Measurements from ENCODE around the gene EFEMP2.
"Not testable (repeated sequence)": the region's sequence is repeated elsewhere in the genome, so short reads cannot be mapped to it uniquely, and the experiment has no call there.

Gene EFEMP2

GRCh38 chr11:65850217-65851082, 22.1 kb downstream of the EFEMP2 start:
- in situ Hi-C loops (cut with HindIII; ENCODE audit: low pct_unique_long_range_greater_than_20kb, low sequenced_read_pairs) = no loop called here
- DNase-seq (ENCODE audit: low read depth in 1 of 2, low spot score in 1 of 2) = no peak
- no peak for TF ChIP-seq JUND (IDR thresholded peaks at IDR 0.05; ENCODE audit: low read depth)

DNA sequence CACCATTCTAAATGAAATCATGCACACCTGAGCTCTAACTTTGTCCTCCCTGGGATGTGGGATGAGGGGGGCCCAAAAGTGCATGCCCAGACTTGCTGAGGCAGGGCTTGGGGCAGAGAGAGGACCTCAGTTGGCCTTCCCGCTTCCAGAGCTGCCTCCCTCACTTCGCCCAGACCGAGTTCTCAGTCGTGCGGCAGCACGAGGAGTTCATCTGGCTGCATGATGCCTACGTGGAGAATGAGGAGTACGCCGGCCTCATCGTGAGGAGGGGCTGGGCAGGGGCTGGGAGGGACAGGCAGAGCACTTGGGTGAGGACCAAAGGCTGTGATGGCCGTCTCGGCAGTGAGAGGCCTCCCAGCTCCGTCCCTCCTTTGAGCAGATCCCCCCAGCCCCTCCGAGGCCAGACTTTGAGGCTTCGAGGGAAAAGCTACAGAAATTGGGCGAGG, 22.8 kb downstream of the EFEMP2 start:
- in situ Hi-C loops (cut with HindIII; ENCODE audit: low pct_unique_long_range_greater_than_20kb, low sequenced_read_pairs) = no loop called here
- TF ChIP-seq JUND (IDR thresholded peaks at IDR 0.05; ENCODE audit: low read depth) = no peak
- DNase-seq (ENCODE audit: low read depth in 1 of 2, low spot score in 1 of 2) = no peak

- in situ Hi-C loops (cut with HindIII; ENCODE audit: low pct_unique_long_range_greater_than_20kb, low sequenced_read_pairs) = no loop called here
- DNase-seq (ENCODE audit: low read depth in 1 of 2, low spot score in 1 of 2) = no peak
- TF ChIP-seq JUND (IDR thresholded peaks at IDR 0.05; ENCODE audit: low read depth) = no peak
Observed at GRCh38 chr11:65849366-65849765, 23.2 kb downstream of the EFEMP2 start.

- DNase-seq (ENCODE audit: low read depth in 1 of 2, low spot score in 1 of 2); in situ Hi-C loops (cut with HindIII; ENCODE audit: low pct_unique_long_range_greater_than_20kb, low sequenced_read_pairs): not testable (repeated sequence)
Observed at GRCh38 chr11:65848693-65849092, 23.9 kb downstream of the EFEMP2 start.

GRCh38 chr11:65847746-65848145, 24.9 kb downstream of the EFEMP2 start:
- no peak for DNase-seq (ENCODE audit: low read depth in 1 of 2, low spot score in 1 of 2)
- in situ Hi-C loops (cut with HindIII; ENCODE audit: low pct_unique_long_range_greater_than_20kb, low sequenced_read_pairs) = no loop called here
- TF ChIP-seq JUND (IDR thresholded peaks at IDR 0.05; ENCODE audit: low read depth) = no peak

GRCh38 chr11:65844231-65844872, 28.2 kb downstream of the EFEMP2 start:
- in situ Hi-C loops (cut with HindIII; ENCODE audit: low pct_unique_long_range_greater_than_20kb, low sequenced_read_pairs) = no loop called here
- DNase-seq (ENCODE audit: low read depth in 1 of 2, low spot score in 1 of 2) = no peak
- TF ChIP-seq JUND (IDR thresholded peaks at IDR 0.05; ENCODE audit: low read depth) = no peak

GRCh38 chr11:65843811-65844210, 28.8 kb downstream of the EFEMP2 start:
- TF ChIP-seq JUND (IDR thresholded peaks at IDR 0.05; ENCODE audit: low read depth) = no peak
- in situ Hi-C loops (cut with HindIII; ENCODE audit: low pct_unique_long_range_greater_than_20kb, low sequenced_read_pairs) = no loop called here
- peak in 1 of 2 experiments; percentile 58 for DNase-seq (ENCODE audit: low read depth in 1 of 2, low spot score in 1 of 2)

GRCh38 chr11:65842144-65842543, 30.5 kb downstream of the EFEMP2 start:
- TF ChIP-seq JUND (IDR thresholded peaks at IDR 0.05; ENCODE audit: low read depth) = no peak
- in situ Hi-C loops (cut with HindIII; ENCODE audit: low pct_unique_long_range_greater_than_20kb, low sequenced_read_pairs) = no loop called here
- peak in 1 of 2 experiments; percentile 24 for DNase-seq (ENCODE audit: low read depth in 1 of 2, low spot score in 1 of 2)

GRCh38 chr11:65834202-65834601, 38.4 kb downstream of the EFEMP2 start:
- no peak for TF ChIP-seq JUND (IDR thresholded peaks at IDR 0.05; ENCODE audit: low read depth)
- in situ Hi-C loops (cut with HindIII; ENCODE audit: low pct_unique_long_range_greater_than_20kb, low sequenced_read_pairs) = no loop called here
- no peak for DNase-seq (ENCODE audit: low read depth in 1 of 2, low spot score in 1 of 2)

GRCh38 chr11:65833297-65834030, 39.1 kb downstream of the EFEMP2 start, which contains the start of gene SNX32:
Gene SNX32, plus strand, starts transcription at chr11:65833963. Its CDS starts 103 bp downstream, at chr11:65834066.
- DNase-seq (ENCODE audit: low read depth in 1 of 2, low spot score in 1 of 2) = no peak
- TF ChIP-seq JUND (IDR thresholded peaks at IDR 0.05; ENCODE audit: low read depth) = no peak
- in situ Hi-C loops (cut with HindIII; ENCODE audit: low pct_unique_long_range_greater_than_20kb, low sequenced_read_pairs) = no loop called here

DNA sequence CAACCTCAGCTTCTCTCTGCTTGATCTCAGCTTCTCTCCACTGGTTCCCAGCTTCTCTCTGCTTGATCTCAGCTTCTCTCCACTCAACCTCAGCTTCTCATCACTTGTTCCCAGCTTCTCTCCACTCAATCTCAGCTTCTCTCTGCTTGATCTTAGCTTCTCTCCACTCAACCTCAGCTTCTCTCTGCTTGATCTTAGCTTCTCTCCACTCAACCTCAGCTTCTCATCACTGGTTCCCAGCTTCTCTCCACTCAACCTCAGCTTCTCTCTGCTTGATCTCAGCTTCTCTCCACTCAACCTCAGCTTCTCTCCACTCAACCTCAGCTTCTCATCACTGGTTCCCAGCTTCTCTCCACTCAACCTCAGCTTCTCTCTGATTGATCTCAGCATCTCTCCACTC, 40.4 kb downstream of the EFEMP2 start:
- in situ Hi-C loops (cut with HindIII; ENCODE audit: low pct_unique_long_range_greater_than_20kb, low sequenced_read_pairs); DNase-seq (ENCODE audit: low read depth in 1 of 2, low spot score in 1 of 2): not testable (repeated sequence)

- in situ Hi-C loops (cut with HindIII; ENCODE audit: low pct_unique_long_range_greater_than_20kb, low sequenced_read_pairs) = no loop called here
- TF ChIP-seq JUND (IDR thresholded peaks at IDR 0.05; ENCODE audit: low read depth) = no peak
- no peak for DNase-seq (ENCODE audit: low read depth in 1 of 2, low spot score in 1 of 2)
Observed at GRCh38 chr11:65829459-65829858, 43.1 kb downstream of the EFEMP2 start.
